Trophoblast cell (in vitro differentiated cells and primary cell): Measurements from ENCODE around the gene EIF4G3.
"Not testable (repeated sequence)": the region's sequence is repeated elsewhere in the genome, so short reads cannot be mapped to it uniquely, and the experiment has no call there.

Source experiments
- DNase-seq, 2 donors: peaks; one replicate each; pipeline ENCODE4 v3.0.0-alpha.2; 2016
- H2AFZ ChIP-seq: 2 replicates; pipeline ENCODE4 v1.6.1; 2013; ENCODE audit warnings: low read length, moderate library complexity, mild to moderate bottlenecking; ENCODE audit not compliant: insufficient read depth, poor library complexity
- H2AK5ac ChIP-seq: 2 replicates; pipeline ENCODE4 v1.6.1; 2013; ENCODE audit warnings: mild to moderate bottlenecking, low read length
- H2BK120ac ChIP-seq: 2 replicates; pipeline ENCODE4 v1.6.1; 2013; ENCODE audit warnings: low read length, mild to moderate bottlenecking, moderate library complexity; ENCODE audit not compliant: insufficient read depth, poor library complexity
- H2BK12ac ChIP-seq: 2 replicates; pipeline ENCODE4 v1.6.1; 2013; ENCODE audit warnings: mild to moderate bottlenecking, low read length, moderate library complexity
- H2BK5ac ChIP-seq: 2 replicates; pipeline ENCODE4 v1.6.1; 2013; ENCODE audit warnings: low read length, low read depth, moderate library complexity, mild to moderate bottlenecking; ENCODE audit not compliant: poor library complexity
- H3K14ac ChIP-seq: 2 replicates; pipeline ENCODE4 v1.6.1; 2013; ENCODE audit warnings: mild to moderate bottlenecking, low read length
- H3K18ac ChIP-seq: 2 replicates; pipeline ENCODE4 v1.6.1; 2013; ENCODE audit warnings: mild to moderate bottlenecking, low read length
- H3K23ac ChIP-seq: 2 replicates; pipeline ENCODE4 v1.6.1; 2013; ENCODE audit warnings: low read length
- H3K27ac ChIP-seq: 2 replicates; pipeline ENCODE4 v1.5.1; 2013; ENCODE audit warnings: low read depth, mild to moderate bottlenecking, inconsistent platforms, low read length, moderate library complexity
- H3K27me3 ChIP-seq: 2 replicates; pipeline ENCODE4 v1.6.1; 2013; ENCODE audit warnings: inconsistent platforms, mild to moderate bottlenecking, low read length, moderate library complexity; ENCODE audit not compliant: insufficient read depth
- H3K36me3 ChIP-seq, 2 experiments: 1 replicate in 1 of 2; 2 replicates in 1 of 2; pipeline ENCODE4 v1.6.1; 2013; ENCODE audit warnings: low read length in 2 of 2, mild to moderate bottlenecking in 2 of 2, moderate library complexity in 1 of 2; ENCODE audit not compliant: insufficient read depth in 2 of 2, control insufficient read depth in 1 of 2
- H3K4ac ChIP-seq: 2 replicates; pipeline ENCODE4 v1.6.1; 2013; ENCODE audit warnings: low read depth, mild to moderate bottlenecking, low read length, moderate library complexity
- H3K4me1 ChIP-seq, 2 experiments: 1 replicate in 1 of 2; 2 replicates in 1 of 2; pipeline ENCODE4 v1.6.1; 2013; ENCODE audit warnings: low read length in 2 of 2, mild to moderate bottlenecking in 2 of 2, moderate library complexity in 1 of 2; ENCODE audit not compliant: insufficient read depth in 2 of 2, control insufficient read depth in 1 of 2
- H3K4me2 ChIP-seq: 2 replicates; pipeline ENCODE4 v1.6.1; 2013; ENCODE audit warnings: inconsistent platforms, mild to moderate bottlenecking, low read length, moderate library complexity
- H3K4me3 ChIP-seq: 2 replicates; pipeline ENCODE4 v1.5.1; 2013; ENCODE audit warnings: mild to moderate bottlenecking, low read depth, low read length, inconsistent platforms
- H3K79me1 ChIP-seq: one replicate; pipeline ENCODE4 v1.6.1; 2013; ENCODE audit warnings: low read length
- H3K79me2 ChIP-seq: 2 replicates; pipeline ENCODE4 v1.6.1; 2013; ENCODE audit warnings: low read length, mild to moderate bottlenecking; ENCODE audit not compliant: control insufficient read depth, insufficient read depth, poor library complexity
- H3K9ac ChIP-seq: 2 replicates; pipeline ENCODE4 v1.6.1; 2013; ENCODE audit warnings: mild to moderate bottlenecking, low read length
- H3K9me3 ChIP-seq: 2 replicates; pipeline ENCODE4 v1.6.1; 2013; ENCODE audit warnings: low read depth, mild to moderate bottlenecking, control low read depth, inconsistent platforms, low read length; ENCODE audit not compliant: insufficient read depth
- H4K12ac ChIP-seq: 2 replicates; pipeline ENCODE4 v1.6.1; 2013; ENCODE audit warnings: low read depth, mild to moderate bottlenecking, low read length, moderate library complexity
- H4K8ac ChIP-seq: 2 replicates; pipeline ENCODE4 v1.6.1; 2013; ENCODE audit warnings: low read depth, mild to moderate bottlenecking, low read length, moderate library complexity
- H4K91ac ChIP-seq: one replicate; pipeline ENCODE4 v1.6.1; 2013; ENCODE audit warnings: low read depth, mild to moderate bottlenecking, low read length, moderate library complexity
- WGBS: extraction: QIAGEN DNeasy Blood & Tissue Kit; methylation state at CpG from one replicate; pipeline ENCODE4 v1.1.7; 2013; ENCODE audit warnings: missing lambda C conversion rate; ENCODE audit not compliant: insufficient read length, insufficient coverage; ENCODE audit errors: extremely low coverage; 5-methylcytosine and 5-hydroxymethylcytosine counted together

Gene EIF4G3

DNA sequence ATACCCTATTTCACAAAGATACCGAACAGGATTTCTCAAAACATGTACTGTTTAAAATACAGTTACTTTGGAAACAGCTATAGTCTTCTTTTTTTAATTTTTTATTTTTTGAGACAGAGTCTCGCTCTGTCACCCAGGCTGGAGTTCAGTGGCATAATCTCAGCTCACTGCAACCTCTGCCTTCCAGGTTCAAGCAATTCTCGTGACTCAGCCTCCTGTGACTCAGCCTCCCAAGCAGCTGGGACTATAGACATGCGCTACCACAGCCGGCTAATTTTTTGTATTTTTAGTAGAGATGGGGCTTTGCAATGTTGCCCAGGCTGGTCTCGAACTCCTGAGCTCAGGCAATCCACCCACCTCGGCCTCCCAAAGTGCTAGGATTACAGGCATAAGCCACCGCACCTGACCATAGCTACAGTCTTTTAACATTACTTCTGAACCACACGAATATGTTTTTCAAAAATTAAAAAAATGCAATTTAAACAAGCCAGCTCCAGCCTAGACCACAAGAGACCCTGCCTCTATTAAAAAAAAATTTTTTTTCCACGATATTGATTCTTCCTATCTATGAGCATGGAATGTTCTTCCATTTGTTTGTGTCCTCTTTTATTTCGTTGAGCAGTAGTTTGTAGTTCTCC, 85.5 kb downstream of the EIF4G3 start:
- H3K79me2 ChIP-seq, H3K23ac ChIP-seq, H4K8ac ChIP-seq, H3K4ac ChIP-seq, H3K36me3 ChIP-seq, H2BK5ac ChIP-seq, H2AK5ac ChIP-seq, H3K9ac ChIP-seq, H3K18ac ChIP-seq, H3K79me1 ChIP-seq, H2BK12ac ChIP-seq, H3K27me3 ChIP-seq, H3K4me3 ChIP-seq, H3K4me2 ChIP-seq, H4K91ac ChIP-seq, H3K14ac ChIP-seq, H2AFZ ChIP-seq, H3K27ac ChIP-seq, H2BK120ac ChIP-seq, H3K9me3 ChIP-seq, H4K12ac ChIP-seq, H3K4me1 ChIP-seq: not testable (repeated sequence)
- WGBS = no CpG with 5 or more reads among the region's 11 CpGs
- DNase-seq = peak; percentile 69 to 73

DNA sequence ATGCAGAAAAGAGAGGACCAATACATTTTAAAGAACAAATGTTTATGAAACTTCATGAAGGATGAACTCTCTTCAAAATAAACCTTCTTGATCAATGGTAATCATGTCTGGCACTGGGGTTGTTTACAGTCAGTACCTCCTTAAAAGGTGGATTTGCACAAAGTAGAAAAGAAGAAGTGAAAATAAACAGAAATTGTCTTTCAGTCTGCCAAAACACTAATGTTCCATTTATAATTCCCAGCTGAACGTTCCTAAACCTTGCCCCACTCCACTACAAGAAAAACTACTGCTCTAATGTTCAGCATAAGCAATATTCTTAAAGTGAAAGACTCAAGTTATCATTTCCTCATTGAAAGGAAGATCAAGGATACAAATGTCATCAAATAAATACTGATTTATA, 86.2 kb downstream of the EIF4G3 start:
- Histone ChIP-seq H3K4me1 (no peaks in the 10 kb centered on the region), H2BK12ac (no peak overlapping the region), H3K4me2 (no peak overlapping the region), H4K91ac (no peak overlapping the region), H3K36me3 (peaks cover 1 to 3% of the 10 kb centered on the region in 2 experiments), H3K14ac (no peak overlapping the region), H2AK5ac (no peak overlapping the region), H4K12ac (no peak overlapping the region), H2BK5ac (no peak overlapping the region), H2BK120ac (no peak overlapping the region), H3K23ac (no peak overlapping the region), H3K4ac (no peak overlapping the region), H3K4me3 (no peak overlapping the region), H3K18ac (no peak overlapping the region), H3K79me2 (no peaks in the 10 kb centered on the region), H3K27ac (no peak overlapping the region), H4K8ac (no peak overlapping the region), H3K9ac (no peak overlapping the region), H2AFZ (no peak overlapping the region), H3K27me3 (no peaks in the 10 kb centered on the region), H3K9me3 (no peaks in the 10 kb centered on the region), H3K79me1 (no peaks in the 10 kb centered on the region)
- DNase-seq = no peak
- WGBS = no CpG with 5 or more reads among the region's 1 CpG

DNA sequence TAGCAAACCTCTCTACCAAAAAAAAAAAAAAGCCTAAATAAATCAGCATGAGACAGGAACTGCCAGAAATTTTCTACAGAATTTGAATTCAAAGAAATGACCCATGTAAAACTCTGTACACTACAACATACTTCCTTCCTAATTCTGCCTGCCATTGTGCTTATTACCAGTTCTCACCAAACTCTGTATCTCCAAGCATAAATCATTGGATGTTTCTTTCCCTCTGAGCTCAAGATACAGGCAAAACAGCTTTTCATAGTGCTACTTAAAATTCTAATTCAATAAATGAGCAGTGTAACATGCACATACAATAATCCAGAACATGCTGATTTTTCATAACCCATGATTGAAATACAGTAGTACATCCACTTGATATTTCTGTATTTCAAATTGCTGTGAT, 87.0 kb downstream of the EIF4G3 start:
- H3K27me3 ChIP-seq = no peaks in the 10 kb centered on the region
- H3K36me3 ChIP-seq = peaks cover 1 to 4% of the 10 kb centered on the region in 2 experiments

DNA sequence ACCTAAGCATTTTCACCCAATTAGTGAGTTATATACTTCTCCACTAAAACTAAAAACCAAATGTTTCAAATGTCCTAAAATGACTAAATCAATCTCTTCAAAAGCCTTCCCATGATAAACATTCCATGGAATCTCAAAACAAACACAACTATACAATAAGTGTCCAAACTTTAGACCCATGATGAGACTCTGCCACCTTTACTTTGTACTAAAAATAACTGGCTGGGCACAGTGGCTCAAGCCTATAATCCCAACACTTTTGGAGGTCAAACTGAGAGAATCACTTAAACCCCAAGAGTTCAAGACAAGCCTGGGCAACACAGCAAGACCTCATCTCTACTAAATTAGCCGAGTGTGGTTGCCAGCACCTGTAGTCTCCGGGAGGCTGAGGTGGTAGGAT, 87.4 kb downstream of the EIF4G3 start:
- no peak overlapping the region for H2AFZ ChIP-seq
- no peak overlapping the region for H3K4me3 ChIP-seq
- H3K14ac ChIP-seq = no peak overlapping the region
- H3K36me3 ChIP-seq = peaks cover 1 to 4% of the 10 kb centered on the region in 2 experiments
- no peak overlapping the region for H3K4me2 ChIP-seq
- H2BK12ac ChIP-seq = no peak overlapping the region
- H3K79me1 ChIP-seq = no peaks in the 10 kb centered on the region
- no peak overlapping the region for H3K9ac ChIP-seq
- no peak overlapping the region for H4K91ac ChIP-seq
- WGBS = no CpG with 5 or more reads among the region's 2 CpGs
- H3K18ac ChIP-seq = no peak overlapping the region
- no peaks in the 10 kb centered on the region for H3K9me3 ChIP-seq
- H3K27me3 ChIP-seq = no peaks in the 10 kb centered on the region
- no peak for DNase-seq
- H3K4me1 ChIP-seq = no peaks in the 10 kb centered on the region
- no peak overlapping the region for H3K4ac ChIP-seq
- H2BK5ac ChIP-seq = no peak overlapping the region
- H3K23ac ChIP-seq = no peak overlapping the region
- no peak overlapping the region for H4K8ac ChIP-seq
- H2AK5ac ChIP-seq = no peak overlapping the region
- no peak overlapping the region for H2BK120ac ChIP-seq
- H3K27ac ChIP-seq = no peak overlapping the region
- no peaks in the 10 kb centered on the region for H3K79me2 ChIP-seq
- H4K12ac ChIP-seq = no peak overlapping the region

More for the DNA sequence above, 87.0 kb downstream of the EIF4G3 start:
- Histone ChIP-seq H3K9ac (no peak overlapping the region), H3K4me1 (no peaks in the 10 kb centered on the region), H3K4me3 (no peak overlapping the region), H3K79me2 (no peaks in the 10 kb centered on the region), H4K8ac (no peak overlapping the region), H2BK120ac (no peak overlapping the region), H3K14ac (no peak overlapping the region), H2AK5ac (no peak overlapping the region), H3K4me2 (no peak overlapping the region), H3K23ac (no peak overlapping the region), H2BK12ac (no peak overlapping the region), H3K18ac (no peak overlapping the region), H2BK5ac (no peak overlapping the region), H3K9me3 (no peaks in the 10 kb centered on the region), H3K4ac (no peak overlapping the region), H3K79me1 (no peaks in the 10 kb centered on the region), H4K12ac (no peak overlapping the region), H3K27ac (no peak overlapping the region), H4K91ac (no peak overlapping the region), H2AFZ (no peak overlapping the region)
- no peak for DNase-seq
